RPMI7951 (cell line): ENCODE data around the gene A3GALT2. TPM values are rescaled to one million over a fixed set of nuclear protein-coding genes. Genes with fewer than 3 reads are reported as not detected.
"Not testable (repeated sequence)": the region's sequence is repeated elsewhere in the genome, so short reads cannot be mapped to it uniquely, and the experiment has no call there.

Experiments
- DNase-seq: peaks from one replicate; pipeline ENCODE4 v3.0.0-alpha.2; 2012; ENCODE audit warnings: low read depth
- total RNA-seq: library from RNA; depleted of rRNA; stranded (reverse); fragments of >200 nt; shearing (Covaris generic); gene quantifications from 2 replicates; pipeline ENCODE4 v1.2.3, GENCODE V29; 2014

A3GALT2 gene
- total RNA-seq, 1 experiment from 2014 or later, result not detected

DNA sequence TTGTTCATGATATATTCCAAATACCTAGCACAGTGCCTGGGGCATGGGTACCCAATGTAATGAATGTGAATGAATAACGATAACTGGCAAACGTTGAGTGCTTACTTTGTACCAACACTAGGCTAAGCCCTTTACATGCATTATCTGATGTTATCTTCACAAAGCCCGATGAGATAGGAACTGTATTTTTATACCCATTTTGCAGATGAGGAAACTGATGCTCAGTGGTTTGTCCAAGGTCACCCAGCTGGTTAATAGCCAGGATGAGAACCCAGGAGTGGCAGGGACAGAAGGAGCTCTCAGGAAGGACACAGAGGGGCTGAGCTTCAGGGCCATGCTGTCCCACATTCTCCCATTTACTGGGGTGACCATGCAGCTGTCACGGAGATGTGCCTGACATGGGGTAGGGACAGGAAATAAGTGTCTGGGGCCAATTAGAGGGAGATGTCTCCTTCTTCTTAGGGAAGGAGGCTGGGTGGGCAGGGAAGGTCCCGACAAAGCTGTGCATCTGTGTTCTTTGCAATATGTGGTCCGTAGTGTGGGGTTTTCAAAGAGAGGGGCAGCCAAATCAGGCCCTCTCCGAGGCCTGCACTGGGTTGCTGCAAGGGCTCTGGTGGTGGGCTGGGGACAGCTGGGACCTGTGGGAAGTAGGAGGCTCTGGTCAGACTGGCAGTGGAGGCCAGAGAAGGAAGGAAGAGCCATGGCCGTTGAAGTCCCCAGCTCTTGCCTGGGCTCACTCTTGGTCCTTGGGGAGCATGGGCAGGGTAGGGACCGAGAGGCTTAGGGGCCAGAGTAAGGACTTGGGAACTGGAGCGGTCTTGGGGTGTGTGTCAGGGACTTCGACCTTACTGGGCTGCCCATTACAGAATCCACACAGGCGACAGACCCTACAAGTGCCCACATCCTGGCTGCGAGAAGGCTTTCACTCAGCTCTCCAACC, 26.6 kb downstream of the A3GALT2 start:
- no peak for DNase-seq

DNA sequence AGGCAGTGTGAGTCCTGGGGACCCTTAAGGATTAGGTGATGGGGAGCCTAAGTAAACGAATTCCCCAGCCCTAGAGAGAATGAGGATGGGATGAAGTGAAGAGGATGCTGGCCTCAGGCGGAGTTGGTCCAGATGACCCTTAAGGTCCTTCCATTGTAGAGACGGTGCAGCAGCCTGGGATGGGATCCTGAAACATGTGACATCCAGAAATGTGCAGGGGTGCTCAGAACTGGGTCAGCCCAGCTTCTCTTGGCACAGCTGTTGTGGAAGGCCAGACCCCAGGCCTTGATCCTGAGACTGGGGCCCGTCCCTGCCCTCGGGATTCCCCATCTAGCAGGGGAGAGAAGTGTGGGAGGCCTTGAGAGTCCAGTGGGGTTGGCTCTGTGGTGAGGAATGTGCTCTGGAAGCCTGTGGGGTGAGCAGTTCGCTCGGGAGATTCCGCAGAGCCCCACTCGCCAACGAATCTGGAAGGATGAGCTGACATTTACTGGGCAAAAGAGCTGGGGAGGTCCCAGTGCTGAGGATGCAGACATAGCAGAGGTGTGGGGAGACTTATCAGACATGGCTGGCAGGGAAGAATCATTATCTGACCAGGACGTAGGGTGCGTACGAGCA, 28.1 kb downstream of the A3GALT2 start:
- no peak for DNase-seq

DNA sequence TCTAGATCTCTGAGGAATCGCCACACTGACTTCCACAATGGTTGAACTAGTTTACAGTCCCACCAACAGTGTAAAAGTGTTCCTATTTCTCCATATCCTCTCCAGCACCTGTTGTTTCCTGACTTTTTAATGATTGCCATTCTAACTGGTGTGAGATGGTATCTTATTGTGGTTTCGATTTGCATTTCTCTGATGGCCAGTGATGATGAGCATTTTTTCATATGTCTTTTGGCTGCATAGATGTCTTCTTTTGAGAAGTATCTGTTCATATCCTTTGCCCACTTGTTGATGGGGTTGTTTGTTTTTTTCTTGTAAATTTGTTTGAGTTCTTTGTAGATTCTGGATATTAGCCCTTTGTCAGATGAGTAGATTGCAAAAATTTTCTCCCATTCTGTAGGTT, 30.3 kb downstream of the A3GALT2 start:
- DNase-seq, result not testable (repeated sequence)

DNA sequence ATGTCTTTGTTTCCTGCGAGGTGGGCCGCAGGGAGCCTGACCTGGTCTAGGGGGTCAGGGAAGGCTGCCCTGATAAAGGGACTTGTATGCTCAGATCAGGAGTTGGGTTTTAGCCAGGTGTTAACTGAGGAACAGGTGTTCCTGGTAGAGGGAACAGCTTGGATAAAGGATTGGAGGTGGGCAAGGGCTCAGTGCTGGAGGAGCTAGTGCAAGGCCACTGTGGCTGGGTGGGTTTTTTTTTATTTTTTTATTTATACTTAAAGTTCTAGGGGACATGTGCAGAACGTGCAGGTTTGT, 31.1 kb downstream of the A3GALT2 start:
- DNase-seq, result no peak

DNA sequence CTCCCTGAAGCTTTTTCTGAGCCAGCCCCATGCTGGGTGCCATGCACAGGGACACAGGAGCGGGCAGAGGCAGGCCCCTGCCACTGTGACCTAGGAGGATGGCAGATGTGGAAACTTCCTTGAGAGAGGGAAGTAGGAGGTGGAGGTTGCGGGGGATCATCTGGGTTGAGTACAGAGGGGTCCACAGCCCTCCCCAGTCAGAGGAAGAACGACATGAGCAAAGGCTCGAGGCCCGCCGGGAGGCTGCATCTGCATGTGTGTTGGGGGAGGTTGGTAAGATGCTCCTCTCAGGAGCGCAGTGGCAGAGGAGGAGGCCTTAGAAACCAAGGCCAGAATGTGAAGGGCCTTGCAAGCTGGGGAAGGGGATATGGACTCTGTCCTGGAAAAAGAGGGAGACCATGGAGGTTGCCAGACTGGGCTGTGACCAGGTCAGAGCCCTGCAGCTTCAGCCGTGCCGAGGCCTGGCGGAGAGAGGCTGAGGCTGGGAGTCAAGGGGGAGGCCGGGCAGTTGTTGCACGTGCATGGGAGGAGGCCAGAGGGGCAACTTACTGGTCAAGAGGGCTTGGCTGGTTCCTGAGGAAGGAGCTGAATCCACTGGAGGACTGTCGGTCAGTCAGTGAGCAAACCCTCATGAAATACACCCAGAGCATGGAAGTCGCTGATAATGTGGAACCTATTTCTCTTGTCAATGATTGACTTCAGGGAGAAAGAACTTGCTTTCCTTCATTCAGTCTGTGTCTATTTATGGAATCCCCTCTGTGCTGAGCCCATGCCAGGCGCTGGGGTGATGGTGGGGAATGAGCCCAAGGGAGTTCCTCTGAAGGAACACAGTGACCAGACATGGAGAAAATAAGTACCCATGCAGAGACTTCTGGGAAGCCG, 31.7 kb downstream of the A3GALT2 start:
- no peak for DNase-seq

DNA sequence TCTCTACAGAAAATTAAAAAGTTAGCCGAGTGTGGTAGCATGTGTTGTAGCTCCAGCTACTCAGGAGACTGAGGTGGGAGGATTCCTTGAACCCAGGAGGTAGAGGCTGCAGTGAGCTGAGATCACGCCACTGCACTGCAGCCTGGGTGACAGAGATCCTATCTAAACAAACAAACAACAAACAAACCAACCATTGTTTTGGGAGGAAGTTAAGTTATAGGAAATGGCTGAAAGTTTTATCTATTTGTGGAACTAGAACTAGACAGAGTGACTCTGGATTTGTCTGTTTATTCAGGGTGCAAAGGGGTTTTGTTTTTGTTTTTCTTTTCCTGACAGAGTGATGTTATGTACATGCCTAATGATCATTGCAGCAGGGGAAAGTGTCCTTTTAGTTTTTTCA, 33.6 kb downstream of the A3GALT2 start:
- no peak for DNase-seq

DNA sequence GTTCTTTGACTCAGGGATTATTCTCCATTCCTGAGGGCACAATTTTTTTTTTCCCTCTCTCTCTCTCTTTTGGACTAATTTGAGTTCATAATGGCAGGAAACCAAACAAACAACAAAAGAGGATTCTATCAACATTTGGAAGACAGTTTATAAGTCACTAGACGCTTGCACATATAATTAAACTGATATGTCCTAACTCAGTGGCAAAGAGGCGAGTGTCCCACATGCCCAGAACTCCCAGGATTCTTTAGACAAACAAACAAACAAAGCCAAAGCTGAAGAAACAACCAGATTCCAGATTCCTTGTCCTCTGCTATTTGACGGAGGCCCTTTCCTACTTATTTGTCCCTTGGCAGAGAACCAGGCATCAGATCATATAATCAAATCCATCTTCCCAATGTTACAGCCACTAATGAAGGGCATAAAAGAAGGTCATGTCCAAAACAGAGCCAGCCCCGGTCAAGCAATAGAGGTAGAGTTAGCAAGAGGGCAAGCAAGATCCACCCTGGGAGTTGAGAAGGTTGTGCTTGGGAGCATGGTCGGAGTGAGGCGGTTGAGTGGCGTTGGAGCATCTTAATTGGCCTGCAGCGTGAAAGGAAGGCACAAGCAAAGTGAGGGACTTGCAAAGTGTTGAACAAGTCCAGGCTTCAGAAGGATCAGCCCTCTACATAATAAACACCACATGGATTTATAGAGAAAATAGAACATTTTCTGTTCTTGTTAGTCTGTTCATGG, 34.3 kb downstream of the A3GALT2 start:
- no peak for DNase-seq

DNA sequence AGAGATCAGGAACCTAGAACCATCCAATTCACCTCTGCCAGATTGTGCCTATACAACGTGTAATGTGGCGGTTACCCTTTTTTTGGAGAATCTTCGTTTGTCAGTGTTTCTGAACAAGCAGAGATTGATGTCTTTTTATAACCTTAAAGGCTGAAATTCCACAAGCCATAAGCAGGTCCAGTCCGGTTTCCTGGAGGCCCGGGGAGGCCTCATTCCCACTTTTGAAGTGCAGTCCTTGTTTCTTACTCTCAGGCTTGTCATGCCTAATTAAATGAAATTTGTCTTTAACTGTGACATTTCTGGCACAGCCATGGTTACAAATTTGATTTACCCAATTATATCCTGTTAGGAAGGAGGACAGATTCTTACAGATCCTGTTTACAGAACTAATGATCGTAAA, 36.8 kb downstream of the A3GALT2 start:
- no peak for DNase-seq

DNA sequence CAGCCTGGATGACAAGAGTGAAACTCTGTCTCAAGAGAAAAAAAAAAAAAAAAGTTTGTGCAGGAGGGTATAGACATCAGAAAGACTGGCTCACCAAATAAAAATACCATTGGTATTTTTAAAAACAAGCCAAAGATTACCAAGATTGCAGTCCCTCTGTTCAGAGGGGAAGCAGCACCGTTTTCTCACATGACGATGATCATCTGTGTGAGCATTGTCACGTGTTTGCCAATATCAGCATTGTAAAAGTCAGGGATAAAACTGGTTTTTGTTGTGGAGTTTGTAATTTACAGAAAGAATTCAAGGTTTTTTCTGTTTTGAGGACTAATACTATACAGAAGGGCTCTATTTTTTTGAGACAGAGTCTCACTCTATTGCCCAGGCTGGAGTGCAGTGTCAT, 38.1 kb downstream of the A3GALT2 start:
- no peak for DNase-seq

DNA sequence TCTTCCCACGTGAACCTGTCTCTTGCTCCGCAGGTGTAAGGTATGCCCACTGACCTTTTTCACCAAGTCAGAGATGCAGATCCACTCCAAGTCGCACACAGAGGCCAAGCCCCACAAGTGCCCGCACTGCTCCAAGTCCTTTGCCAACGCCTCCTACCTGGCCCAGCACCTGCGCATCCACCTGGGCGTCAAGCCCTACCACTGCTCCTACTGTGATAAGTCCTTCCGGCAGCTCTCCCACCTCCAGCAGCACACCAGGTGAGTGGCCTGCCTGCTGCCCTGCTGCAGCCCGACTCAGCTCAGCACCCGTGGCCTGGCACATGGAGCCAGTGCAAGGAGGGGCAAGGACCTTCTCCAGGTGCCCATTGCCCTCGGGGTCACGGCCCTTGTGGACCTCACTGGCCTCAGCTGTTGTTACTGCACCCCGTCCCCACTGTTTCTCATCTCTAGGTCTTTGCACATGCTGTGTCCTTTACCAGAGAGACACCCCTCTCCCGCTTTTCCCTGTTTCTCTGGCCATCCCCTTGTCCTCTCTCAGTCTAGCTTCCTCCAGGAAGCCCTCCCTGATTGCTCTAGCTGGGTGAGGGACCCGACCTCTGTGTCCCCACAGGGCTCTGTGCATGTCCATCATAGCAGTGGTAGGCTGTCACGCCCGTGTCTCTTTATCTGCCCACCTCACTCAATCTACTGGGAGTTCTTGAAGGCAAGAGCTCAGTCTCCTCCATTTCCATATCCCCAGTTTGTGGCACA, 39.2 kb downstream of the A3GALT2 start:
- no peak for DNase-seq

DNA sequence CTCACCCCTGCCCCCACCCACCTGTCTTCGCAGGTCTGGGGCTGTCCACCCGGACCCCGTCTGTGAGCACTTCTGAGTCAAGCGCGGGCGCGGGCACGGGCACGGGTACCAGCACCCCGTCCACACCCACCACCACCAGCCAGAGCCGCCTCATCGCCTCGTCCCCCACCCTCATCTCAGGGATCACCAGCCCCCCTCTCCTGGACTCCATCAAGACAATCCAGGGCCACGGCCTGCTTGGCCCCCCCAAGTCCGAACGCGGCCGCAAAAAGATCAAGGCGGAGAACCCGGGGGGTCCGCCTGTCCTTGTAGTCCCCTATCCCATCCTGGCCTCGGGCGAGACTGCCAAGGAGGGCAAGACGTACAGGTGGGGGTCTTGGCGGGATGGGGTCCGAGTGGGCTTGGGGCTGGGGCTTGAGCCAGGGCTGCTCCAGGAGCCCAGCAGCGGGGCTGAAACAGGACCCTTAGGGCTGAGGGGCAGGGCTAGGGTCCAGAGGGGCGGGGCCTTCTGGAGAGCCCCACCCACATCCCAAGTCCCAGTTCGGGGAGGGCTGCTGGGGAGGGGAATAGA, 40.7 kb downstream of the A3GALT2 start:
- DNase-seq, result no peak

DNA sequence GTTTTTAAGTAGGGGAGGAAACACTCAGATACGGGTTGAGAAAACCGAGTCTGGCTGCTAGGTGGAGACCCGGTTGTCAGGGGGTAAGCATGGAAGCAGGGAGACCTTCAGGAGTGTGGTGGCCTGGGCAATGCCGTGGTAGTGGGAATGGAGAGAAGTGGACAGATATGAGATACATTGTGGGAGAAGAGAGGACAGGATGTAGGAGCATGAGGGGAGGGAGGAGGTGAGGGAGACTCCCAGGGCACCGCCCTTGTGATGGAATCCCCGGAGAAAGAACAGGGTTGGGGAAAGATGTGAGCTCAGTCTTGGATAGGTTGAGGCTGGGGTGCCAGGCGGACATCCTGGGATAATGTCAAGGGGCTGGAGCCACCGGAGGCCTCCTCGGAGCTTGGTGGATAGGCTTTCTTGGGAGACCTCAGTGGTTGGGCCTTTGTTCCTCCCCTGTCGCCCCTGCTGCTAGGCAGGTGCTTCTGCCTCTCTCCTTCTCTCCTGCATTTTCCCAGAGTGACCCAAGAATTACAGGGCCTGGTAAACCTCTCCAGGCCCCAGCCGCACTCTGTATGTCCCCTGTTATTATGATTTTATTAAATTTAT, 43.3 kb downstream of the A3GALT2 start:
- DNase-seq, result no peak

DNA sequence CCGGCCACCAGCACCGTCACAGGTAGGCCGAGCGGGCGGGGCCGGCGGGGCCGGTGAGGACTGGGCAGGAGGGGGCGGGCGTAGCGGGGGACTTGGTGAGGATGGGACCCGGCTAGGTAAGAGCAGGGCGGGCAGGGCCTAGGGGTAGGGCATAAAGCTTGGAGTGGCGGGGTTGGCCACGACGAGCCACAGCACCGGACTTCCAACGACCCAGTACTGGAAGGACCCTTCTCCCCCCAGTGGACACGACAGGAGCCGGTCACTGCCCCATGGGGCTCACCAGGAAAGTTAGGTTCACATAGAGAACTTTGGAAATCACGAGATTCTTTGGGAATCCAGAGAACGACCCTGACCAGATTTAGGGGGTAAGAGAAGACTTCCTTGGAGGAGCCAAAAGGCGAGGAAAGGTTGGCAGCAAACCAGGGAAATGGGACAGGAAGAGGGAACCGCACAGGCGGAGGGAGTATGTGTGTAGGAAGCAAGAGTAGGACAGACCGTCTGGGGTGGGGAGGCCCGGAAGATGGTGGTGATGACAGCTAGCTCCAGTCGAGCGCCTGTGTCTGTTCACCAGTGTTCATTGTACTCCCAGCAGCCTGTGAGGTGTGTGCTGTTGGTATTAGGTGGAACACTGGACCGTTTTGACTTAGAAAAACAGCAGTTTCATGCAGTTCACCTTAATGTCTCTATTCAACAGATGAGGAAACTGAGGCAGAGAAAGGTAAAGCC, 44.2 kb downstream of the A3GALT2 start:
- no peak for DNase-seq

DNA sequence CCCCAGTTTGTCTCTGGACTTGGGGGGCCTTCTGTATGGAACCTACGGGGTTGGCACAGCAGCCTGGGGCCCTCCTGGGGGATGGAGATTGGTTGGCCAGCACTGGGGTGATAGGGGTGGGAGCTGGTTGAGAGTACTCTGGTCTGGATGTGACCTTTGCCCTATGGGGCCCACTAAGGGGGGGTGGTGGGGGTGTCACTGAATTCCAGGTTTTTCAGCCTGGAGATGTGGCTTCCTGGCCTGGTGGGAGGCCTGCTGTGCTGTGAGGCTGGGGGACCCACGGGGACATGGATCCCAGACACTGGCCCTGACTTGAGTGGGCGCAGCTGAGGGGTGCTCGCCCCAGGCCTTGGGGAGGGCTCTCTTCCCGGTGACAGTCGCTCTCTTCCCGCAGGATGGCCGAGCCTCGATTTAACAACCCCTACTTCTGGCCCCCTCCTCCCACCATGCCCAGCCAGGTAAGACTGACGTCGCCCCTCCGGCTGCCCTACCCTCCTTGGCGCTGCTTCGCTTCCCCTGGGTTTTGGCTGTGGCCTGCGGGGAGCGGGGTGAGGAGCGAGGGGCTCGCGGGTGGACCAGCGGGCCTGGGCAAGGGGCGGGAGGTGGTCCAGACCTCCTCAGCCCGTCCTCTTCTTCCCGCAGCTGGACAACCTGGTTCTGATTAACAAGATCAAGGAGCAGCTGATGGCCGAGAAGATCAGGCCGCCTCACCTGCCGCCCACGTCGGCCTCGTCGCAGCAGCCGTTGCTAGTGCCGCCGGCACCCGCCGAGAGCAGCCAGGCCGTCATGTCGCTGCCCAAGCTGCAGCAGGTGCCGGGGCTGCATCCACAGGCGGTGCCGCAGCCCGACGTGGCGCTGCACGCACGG, 45.0 kb downstream of the A3GALT2 start:
- no peak for DNase-seq

DNA sequence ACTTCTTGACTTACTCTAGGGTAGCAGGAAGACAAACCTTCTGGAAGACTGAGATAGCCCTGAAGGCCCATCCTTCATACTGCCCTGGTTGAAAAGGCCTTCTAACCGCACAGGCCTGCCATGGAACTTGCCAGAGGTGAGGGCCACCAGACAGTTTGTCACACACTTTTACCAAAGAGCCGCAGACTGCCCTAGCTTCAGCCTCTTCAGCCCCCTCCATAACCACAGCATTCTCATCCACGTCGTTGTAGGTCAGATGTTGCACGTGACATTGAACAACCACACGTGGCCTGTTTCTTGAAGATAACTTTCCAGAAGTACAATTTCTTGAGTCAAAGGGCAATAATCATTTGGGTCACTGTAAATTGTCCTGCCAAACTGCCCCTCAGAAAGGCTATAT, 45.7 kb downstream of the A3GALT2 start:
- no peak for DNase-seq

DNA sequence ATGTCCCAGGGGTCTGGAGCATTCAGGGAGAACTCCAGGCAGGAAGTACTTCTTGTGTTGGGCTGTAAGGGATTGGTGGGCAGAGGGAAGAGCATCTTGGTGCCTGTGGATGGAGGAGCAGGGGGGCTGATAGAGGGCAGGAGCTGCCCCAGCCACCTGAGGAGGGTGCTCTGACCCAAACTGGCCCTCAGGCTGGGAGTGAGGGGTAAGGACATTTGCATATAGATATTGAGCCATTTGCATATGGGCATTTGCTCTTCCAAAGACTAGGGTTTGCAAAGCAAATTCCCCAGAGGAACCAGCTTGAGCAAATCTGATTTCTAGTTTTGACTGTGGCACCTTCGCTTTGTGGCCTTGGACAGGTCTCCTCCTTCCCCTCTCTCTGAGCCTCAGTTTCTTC, 46.5 kb downstream of the A3GALT2 start:
- no peak for DNase-seq

DNA sequence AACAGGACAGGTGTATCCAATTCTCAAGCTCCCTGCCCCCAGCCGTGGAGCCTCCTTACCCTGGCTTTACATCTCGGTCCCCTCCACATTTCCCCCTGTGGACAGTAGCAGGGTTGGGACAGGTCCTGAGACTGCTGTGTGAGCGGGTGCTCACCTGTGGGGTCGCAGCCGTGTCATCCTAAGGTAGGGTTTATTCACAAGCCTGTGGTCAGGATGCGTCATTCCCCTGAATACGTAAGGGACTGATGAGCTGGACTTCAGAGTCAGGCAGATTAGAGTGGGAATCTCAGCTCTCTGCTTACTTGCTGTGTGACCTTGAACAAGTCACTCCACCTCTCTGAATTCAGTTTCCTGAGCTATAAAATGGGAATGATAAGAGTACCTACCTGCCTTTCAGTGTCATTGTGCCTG, 46.9 kb downstream of the A3GALT2 start:
- no peak for DNase-seq

DNA sequence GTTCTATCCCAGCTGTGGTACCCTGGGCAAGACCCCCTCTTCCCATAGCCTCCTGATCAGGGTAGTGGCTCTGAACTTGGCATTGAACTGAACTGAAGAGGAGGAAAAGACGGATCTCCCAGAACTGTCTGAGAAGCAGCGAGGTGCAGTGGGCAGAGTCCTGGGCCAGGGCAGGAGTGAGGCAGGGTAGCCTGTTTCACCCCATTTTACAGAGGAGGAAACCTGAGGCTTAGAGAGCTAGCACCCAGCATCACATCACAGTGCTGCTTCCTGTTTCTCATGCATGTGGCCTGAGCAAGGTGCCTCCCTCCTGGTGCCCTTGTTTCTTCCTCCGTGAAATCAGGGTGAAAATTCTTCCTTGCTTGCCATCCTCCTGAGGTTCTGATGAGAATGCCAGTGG, 47.5 kb downstream of the A3GALT2 start:
- DNase-seq, result no peak

DNA sequence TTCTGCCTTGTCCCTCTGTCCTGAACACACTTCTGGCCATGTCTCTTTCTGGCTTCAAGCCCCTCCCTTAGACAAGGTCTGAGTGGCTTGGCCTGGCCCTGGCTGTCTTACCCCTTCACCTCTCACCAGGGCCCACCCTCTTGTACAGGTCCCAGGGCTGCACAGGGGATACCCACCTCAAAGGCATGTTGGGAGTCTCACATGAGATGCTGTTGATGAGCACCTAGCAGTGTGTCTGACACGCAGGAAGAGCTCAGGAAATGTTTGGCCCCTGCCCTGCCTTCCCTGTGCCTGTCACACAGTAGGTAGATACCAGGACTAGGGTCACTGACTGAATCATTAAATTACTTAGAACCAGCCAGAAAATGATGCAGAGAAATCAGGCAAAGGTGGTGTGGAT, 48.0 kb downstream of the A3GALT2 start:
- no peak for DNase-seq
